ENCODE measurements around the gene FAM72A.
"Not testable (repeated sequence)": the region's sequence is repeated elsewhere in the genome, so short reads cannot be mapped to it uniquely, and the experiment has no call there.

The FAM72A gene

GRCh38 chr1:206202789-206203363 lies at the start of gene FAM72A:
FAM72A (minus strand) TSS chr1:206202839; CDS start chr1:206202025, 814 bp downstream.
- peak; percentile 96 for DNase-seq

GRCh38 chr1:206250953-206251681 lies 48.5 kb upstream of the FAM72A start:
- not testable (repeated sequence) for DNase-seq

- not testable (repeated sequence) for DNase-seq
Measured at GRCh38 chr1:206246129-206246886, 43.7 kb upstream of the FAM72A start.

GRCh38 chr1:206245479-206245878 lies 42.8 kb upstream of the FAM72A start:
- not testable (repeated sequence) for DNase-seq

DNA sequence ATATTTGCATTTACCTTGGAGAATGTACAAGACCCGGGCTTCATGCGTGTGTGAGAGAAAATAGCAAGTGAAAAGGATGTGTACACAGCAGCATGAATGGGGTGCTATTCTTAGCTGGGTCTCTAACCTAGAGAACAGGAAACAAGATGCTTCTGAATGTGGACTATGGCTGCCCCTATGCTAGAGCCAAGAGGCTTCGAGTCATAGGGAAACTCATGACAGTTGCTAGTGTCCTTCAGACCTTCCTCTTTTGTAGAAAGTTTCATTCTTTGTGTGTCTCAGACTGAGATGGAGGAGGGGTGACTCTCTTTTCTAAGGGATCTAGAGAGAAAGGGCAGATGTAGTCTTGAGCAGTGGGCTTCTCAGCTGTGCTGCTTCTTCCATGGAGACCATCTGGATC lies 40.7 kb upstream of the FAM72A start:
- not testable (repeated sequence) for DNase-seq

DNA sequence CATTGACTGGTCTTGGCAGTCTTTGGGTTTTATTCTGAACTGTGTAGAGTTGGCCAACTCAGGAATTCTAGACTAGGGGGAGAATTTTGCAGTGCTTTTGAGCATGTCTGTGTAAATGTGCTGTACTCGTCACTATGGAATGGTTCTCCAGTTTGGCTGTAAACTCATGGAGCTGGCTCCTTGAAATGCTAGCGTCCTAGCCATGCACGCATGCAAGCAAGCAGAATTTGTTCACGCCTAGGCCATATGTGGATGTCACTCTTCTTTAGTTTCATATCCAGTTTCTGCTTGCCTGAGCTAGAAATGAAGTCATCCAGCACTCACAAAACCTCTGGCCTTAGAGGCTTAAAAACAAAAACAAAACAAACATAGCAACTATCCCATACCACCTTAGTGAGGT lies 37.6 kb upstream of the FAM72A start:
- not testable (repeated sequence) for DNase-seq

DNA sequence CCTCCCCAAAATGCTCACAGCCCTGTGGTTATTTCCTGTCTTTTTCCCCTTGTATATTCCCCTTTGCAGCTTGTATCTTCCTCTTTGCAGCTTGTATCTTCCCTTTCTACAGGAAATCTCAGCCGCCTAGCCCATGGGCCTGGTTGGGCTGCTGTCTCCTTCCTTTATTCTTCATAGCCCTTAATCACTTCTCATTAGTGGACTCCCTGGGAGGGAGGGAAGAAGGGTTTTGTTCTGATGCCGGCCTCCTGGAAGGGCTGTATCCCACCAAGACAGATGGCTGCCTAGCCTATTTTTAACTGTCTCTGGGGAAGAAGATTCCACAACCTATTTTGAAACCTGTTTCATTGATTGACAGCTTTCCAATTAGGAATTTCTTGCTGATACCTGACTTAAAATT lies 32.6 kb upstream of the FAM72A start:
- not testable (repeated sequence) for DNase-seq

DNA sequence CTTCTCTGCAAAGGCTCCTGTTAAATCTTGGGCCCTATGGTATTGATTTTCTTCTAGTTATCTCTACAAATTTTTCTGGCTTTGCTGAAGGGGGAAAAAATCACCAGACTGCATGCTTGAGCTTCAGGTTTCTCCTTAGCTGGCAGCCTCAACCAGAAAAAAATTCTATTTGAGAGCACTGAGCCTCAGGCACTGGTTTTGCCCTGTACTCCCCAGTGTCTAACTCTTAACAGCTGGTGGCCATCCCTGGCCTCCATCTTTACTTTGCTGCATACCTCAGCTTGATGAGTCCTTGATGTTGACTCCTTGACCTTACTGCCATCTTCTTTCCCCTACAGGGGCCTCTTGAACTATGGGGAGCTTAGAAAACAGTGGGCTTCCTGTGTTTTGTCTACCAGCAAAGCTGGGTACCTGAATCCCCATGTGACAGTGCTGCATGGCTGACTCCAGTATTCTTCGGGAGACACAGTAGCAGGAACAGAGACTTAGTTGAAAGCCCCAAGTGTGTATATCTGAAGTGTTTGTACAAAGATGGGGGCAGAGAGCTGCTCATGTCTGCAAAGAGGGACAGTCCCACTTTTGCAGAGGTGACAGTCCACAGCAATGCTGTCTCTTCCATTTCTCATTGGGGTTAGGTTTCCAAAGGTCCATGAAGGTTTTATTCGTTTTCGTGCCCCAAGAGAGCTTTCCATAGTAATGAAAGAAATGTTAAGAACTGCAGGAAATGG lies 31.7 kb upstream of the FAM72A start:
- not testable (repeated sequence) for DNase-seq

DNA sequence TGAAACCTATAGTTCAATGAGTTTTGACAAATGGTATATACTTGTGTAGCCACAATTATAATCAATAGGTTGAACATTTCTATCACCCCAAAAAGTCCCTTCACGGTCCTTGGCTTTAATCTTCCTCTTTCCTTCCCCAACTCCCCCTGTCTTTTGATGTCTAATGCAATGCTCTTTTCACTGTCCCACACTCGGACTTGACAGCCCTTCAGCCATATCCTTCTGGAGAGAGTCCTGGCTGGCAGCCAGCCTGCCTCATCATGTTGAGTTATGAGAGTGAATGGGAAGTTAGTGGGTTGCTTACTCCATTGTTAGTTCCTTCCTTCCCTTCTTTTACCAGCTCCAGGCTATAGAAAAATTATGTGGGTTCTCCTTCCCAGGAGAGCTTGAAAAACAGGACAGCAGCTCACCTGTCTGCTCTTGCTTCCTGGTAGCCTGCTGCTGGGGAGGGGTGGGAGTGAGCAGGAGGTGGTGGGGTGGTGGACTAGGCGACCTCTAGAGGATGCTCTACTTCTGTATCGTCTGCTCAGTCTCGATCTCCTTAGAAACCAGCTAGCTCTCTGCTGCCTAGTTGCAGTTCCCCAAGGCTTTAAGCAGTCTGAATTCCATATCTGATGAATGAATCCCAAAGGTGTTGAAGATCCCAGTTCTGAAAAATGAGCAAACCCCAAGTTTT lies 30.5 kb upstream of the FAM72A start:
- not testable (repeated sequence) for DNase-seq

DNA sequence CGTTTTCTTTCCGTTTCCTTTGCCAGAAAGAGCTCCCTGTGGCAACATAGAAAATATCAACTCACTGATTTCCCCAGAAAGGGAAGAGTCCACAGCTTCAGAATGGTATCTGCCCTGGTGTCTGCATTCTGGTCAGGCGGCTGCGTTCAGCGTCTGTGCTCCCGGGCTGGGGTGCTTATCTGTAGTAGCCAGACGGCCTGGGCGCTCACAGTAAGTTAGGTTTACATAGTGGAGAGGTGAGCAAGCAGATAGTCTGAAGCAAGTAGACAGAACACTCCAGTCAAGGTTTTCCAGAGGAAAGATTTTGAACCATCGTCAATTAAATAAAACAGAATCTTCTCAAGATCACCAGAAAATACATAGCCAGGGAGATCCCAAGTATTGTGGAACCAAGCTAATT lies 29.4 kb upstream of the FAM72A start:
- DNase-seq: not testable (repeated sequence)

GRCh38 chr1:206229286-206229685 lies 26.6 kb upstream of the FAM72A start:
- not testable (repeated sequence) for DNase-seq

DNA sequence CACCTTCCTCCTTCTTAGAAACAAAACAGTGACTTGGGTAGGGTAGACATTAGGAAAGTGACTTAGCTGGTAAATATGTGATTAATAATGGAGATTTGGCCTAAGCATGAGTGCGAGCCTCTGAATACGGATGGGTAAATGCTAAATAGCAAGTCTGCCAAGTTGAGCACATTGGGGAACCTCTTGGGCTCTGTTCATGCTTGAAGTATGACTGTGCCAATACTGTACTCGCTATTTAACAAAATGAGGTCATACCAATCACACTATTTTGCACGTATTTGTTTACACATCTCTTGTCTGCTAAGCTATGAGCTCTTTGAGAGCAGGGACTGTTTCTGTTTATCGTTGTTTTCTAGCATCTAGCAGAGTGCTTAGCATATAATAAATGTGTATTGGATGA lies 24.2 kb upstream of the FAM72A start:
- DNase-seq: not testable (repeated sequence)

- DNase-seq: not testable (repeated sequence)
Measured at GRCh38 chr1:206225386-206225785, 22.7 kb upstream of the FAM72A start.

GRCh38 chr1:206224190-206224776 lies 21.6 kb upstream of the FAM72A start:
- not testable (repeated sequence) for DNase-seq

DNA sequence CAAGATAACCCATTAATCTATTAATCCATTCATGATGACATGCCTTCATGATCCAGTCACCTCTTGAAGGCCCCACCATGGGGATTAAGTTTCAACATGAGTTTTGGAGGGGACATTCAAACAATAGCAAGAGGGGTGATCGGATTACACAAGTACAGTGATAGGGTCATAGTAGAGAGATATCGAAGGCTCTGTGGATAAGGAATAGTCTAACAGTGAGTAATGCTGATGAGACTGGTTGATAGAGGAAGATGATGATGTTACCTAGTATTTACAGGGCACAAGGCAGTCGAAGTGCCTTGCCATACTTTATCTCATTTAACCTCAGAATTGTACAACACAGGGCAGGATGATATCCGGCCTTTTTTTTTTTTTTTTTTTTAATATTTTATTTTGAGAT lies 18.9 kb upstream of the FAM72A start:
- DNase-seq: not testable (repeated sequence)

GRCh38 chr1:206220332-206221000 lies 17.8 kb upstream of the FAM72A start:
- DNase-seq: not testable (repeated sequence)

DNA sequence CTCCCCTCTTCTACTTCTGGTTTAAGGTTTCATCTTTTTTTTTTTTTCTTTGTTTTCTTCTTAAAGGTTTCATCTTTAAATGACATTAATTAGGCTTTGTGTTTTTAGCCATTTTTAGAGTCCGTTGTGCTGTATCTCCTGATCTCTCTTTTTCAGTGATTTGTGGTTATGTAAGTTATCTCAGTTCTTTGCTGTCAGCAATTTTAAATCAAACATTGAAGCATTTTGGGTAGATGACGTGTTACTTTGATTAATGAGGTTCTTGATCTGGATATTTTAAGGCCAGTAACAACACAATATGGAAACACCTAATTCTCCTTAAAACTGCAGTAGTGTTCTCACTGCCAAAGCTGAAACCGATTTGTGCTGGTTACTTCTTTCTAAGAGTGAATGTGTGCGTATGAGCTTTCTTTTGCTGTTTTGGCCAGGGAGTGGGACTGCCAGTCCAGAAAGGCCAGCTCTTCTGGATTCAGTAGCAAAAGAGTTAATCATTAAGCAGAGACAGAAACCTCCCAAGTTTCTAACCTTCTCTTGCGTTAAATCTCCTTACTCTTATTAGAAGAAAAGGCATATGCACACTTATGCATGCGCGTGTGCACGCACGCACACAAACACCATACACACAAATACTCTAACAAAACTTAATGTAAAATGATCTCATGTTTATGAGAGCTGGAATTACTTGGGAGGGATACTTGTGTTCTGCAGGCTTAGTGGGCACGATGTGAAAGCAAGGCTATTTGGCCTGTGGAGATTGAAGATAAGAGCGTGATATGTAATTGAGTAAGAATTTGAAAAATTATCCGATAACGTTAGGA lies 17.1 kb upstream of the FAM72A start:
- not testable (repeated sequence) for DNase-seq

GRCh38 chr1:206218765-206219164 lies 16.1 kb upstream of the FAM72A start:
- DNase-seq: not testable (repeated sequence)

DNA sequence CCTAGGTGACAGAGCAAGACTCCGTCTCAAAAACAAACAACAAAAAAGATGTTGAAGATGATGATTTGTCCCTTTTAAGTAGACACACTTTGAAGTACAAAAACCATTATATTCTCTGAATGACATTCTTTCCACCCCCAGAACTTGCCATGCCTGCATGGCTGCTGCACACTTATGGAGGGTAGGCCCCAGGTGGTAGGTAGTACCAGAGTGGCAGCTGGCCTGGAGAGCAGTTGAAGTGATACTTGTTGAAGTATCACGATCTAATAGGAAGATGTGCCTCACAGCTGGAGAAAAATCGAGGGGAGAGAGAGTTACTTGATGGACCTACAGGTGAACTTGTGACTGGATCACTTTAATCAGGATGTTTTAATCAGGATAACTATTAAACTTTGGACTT lies 15.6 kb upstream of the FAM72A start:
- not testable (repeated sequence) for DNase-seq

GRCh38 chr1:206215600-206216392 lies 13.2 kb upstream of the FAM72A start:
- DNase-seq: not testable (repeated sequence)
